Activated CD4-positive, alpha-beta T cell treated with anti-CD3 and anti-CD28 coated beads, Interleukin-2, amount 50 U/mL, for 24 hours (primary cell): ENCODE data around the gene ESM1.
"Not testable (repeated sequence)": the region's sequence is repeated elsewhere in the genome, so short reads cannot be mapped to it uniquely, and the experiment has no call there.

Source experiments
- DNase-seq, 2 donors: peaks; one replicate each; pipeline ENCODE4 v3.0.0-alpha.2; 2020; ENCODE audit warnings: low read depth in 1 of 2, low spot score in 1 of 2

ESM1 gene, protein sequence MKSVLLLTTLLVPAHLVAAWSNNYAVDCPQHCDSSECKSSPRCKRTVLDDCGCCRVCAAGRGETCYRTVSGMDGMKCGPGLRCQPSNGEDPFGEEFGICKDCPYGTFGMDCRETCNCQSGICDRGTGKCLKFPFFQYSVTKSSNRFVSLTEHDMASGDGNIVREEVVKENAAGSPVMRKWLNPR

DNA sequence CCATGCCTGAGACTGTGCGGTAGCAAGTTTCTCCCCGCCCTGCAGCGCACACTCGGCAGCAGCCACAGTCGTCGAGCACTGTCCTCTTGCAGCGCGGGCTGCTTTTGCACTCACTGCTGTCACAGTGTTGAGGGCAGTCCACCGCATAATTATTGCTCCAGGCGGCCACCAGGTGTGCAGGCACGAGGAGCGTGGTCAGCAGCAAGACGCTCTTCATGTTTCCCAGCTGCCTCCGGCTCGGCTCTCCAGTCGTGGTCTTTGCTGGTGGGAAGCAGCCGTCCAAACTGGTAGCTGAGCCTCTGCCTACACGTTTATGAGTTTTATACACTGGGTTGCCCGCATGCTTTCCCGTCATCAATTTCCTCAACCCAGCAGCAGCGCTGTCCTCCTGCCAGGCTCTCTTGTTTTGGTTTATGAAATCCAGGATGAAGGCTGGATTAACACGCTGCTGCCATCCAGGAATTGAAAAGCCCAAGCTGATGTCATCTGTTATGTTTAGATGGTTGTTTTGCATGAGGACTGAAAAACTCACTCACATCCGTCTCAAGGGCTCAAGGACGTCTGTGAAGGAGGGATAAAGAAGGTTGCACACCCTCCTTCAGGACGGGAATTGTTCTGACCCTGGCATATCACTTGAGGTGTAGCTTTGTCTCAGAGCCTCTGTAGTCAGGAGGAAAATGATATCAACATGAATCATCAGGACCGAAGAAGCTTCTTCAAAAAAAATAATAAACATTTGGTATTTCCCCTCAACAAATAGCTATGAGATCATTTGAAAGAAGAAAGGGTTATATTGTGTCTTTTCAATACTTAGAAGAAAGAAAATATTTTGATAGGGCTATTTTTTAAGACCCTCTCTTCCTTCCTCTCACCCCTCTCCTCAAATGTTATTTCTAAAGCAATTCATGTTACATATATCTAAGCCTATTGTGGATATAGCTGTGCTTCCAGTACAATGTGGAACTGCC lies at the start of gene ESM1:
TSS of gene ESM1 (minus strand) at position 293 of the 968 bp plus-strand sequence. CDS start at position 217, 76 bp downstream.
- DNase-seq, result no peak

DNA sequence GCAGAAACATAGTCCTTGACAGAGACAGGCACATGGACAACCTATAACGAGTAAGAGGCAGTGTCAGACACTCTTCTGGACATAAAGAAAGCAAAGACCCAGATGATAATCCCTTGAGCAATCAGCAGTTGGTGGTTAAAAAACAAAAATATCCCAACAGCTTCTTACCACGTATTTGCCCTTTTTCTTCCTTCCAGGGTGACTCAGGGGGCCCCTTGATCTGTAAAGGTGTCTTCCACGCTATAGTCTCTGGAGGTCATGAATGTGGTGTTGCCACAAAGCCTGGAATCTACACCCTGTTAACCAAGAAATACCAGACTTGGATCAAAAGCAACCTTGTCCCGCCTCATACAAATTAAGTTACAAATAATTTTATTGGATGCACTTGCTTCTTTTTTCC lies 48.2 kb upstream of the ESM1 start:
- DNase-seq, result no peak

DNA sequence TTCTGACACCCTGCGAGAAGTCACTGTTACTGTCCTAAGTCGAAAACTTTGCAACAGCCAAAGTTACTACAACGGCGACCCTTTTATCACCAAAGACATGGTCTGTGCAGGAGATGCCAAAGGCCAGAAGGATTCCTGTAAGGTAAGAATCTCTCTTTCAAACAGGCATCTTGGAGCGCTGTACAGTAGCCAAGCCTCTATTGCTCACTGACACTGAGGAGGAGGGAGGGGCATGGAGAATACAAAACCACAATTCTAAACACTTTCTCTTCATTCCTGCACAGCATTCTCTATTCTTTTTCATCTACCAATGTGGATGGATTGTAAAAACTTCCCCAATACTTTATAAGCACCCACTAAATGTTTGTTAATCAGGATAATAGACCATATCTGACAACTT lies 46.1 kb upstream of the ESM1 start:
- DNase-seq, result no peak

DNA sequence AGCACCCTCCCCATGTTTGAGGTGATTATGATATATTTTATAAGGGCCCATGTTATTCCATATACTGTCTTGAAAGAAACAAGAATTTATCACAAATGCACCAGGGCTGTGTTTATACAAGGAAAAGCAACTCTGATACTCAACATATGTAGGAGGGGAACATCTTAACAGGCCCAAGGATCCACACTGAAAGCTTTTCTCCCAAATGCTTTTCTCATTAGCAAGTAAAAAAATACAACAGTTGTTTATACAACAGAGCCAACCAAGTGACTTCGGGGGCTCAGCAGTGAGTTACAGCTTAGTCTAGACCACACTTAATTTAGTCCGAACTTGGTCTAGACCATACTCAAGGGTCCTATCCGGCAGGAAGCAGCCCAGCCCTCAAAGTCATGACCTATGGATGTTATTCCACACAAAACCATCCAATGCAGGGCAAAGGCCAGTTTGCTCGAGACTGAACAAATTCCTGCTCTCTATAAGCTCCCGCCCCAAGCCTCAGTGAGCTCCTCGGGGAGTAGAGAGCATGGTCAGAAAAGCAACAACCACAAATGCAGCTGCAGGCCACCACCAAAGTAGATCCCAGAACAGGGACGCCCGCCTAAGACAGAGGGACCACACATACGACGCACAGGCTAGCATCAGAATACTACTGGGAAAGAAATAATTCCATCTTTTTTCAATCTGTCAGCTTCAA lies 45.4 kb upstream of the ESM1 start:
- DNase-seq, result no peak

DNA sequence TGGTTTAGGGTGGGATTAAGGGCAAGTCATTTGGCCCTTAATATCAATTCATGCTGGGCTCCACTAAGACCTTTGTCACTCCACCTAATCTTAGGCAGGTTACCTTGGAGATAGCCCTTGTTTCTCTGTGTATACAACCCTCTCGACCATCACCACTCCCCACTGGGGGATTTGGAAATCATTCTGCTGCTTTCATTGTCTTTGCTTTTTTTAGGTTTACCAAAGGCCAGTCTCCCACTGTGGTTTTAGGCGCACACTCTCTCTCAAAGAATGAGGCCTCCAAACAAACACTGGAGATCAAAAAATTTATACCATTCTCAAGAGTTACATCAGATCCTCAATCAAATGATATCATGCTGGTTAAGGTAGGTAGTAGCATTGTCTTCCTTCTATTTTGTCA lies 44.8 kb upstream of the ESM1 start:
- DNase-seq, result no peak

DNA sequence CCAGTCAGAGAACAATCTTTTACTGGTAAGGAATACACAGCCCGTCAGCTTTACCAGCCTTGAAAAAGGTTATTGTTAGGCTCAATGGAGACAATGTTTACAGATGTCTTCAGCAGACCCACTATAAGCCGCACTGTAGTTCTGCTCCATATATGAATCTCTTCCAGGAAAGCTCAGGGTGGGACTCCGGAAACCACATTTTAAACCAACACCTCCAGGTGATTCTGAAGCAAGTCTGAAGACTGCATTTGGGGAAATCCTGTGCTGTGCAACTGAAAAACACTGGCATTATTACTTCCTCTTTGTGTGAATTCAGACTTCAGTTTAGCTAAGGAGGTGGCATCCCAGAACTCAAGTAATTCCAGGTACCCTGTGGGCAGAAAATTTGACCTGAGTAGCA lies 42.2 kb upstream of the ESM1 start:
- DNase-seq, result no peak

DNA sequence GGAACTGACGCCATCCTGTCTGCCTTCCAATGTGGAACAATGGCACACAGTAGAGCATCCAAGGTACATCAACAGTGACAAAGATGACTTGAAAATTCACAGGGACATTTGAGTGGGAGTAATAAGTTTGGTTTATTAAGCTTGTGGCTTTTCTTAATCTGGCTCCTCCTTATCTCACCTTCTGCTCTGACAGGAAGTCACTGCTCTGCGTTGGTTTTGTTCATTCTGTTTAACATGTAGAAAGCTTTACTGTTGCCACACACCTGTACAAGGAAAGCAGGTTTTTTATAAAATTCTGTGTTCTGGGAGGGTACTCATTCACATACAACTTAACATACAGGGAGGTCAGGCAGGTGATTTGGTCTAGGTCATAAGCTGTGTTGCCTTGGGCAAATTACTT lies 37.1 kb upstream of the ESM1 start:
- no peak for DNase-seq

DNA sequence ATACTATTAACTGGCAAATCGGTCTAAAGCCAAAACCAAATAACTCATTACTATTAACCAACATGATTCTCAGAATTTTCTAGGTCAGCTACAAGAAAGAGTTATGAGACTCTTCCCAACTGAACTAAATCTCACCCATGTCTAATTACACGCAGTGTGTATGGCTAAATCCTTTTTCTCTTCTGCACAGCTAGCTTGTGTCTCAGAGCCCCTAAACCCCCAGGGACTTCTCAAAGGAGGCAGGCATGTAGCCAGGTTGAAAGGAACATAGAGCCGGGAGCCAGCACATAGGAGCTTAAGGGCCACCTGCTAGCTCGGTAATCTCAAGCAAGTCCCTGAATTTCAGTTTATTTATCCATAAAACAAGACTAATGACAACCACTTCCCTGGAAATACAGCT lies 36.4 kb upstream of the ESM1 start:
- no peak for DNase-seq

DNA sequence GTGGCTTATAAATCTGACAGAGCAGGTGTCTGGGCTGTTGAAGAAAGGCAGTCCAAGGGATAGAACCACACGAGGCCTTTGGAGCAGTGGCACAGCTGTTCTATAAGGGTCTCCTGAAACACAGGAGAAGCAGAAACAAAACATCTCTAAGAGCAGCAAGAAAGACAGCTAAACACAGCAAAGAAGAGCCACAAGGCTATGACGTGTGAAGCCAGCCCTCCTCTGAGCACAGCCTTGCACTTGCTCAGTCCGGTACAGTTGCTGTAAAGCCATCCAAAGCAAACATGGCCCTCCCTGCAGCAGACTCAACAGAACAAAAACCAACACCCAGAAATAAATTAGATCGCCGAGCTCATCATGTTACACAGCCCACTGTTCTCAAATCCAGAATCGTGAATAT lies 36.0 kb upstream of the ESM1 start:
- DNase-seq, result no peak

DNA sequence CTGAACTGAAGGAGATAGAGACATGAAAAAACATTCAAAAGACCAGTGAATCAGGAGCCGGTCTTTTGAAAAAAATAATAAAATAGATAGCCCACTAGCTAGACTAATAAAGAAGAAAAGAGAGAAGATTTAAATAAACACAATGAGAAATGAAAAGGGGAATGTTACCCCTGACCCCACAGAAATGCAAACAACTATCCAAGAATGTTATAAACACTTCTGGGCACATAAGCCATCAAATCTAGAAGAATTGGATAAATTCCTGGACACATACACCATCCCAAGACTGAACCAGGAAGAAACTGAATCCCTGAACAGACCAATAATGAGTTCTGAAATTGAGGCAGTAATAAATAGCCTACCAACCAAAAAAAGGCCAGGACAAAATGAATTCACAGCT lies 24.8 kb upstream of the ESM1 start:
- not testable (repeated sequence) for DNase-seq

DNA sequence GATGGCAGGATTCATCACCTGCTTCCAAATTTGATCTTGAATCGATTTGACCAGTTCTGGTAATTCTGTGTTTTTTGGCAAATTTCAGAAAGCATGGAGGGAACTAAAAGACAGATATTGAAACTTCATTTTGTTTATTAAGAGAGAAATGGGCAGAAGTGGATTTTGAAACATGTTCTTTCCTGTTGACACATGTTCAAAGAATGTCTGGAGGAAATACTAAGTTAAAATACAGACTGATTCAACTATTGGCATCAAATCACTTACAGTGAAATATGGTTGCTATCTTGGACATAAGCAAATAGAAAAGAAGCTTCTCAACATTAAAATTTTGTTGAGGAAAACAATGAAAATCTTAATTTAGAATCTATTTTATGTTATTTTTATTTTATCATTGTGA lies 19.3 kb upstream of the ESM1 start:
- no peak for DNase-seq

DNA sequence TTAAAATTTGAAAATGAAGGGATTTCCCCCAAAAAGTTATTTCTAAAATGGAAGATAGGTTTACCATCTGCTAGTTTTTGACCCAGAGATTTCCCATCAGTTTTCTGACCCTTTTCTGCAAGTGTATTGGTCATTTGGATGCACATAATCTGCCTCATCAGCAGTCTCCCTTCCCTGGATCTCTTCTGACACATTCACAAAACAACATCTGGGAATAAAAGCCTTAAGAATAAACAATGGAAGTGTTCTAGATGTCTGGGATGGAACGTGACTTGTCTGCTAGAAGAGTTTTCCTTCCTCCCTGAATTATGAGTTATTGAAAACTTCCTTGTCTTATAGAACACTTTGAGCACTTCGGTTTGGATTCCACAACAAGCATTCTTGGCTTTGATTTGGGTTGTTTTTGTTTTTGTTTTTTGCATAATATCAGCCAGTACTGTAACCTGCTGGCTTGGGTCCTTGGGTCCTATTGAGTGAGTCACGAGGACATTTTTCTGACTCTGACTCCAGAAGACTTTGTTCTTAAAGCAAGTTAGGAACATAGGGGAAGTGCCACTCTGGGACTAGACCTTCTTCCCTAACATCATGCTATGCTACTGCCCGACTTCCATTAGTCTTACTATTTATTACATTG lies 18.2 kb upstream of the ESM1 start:
- no peak for DNase-seq

DNA sequence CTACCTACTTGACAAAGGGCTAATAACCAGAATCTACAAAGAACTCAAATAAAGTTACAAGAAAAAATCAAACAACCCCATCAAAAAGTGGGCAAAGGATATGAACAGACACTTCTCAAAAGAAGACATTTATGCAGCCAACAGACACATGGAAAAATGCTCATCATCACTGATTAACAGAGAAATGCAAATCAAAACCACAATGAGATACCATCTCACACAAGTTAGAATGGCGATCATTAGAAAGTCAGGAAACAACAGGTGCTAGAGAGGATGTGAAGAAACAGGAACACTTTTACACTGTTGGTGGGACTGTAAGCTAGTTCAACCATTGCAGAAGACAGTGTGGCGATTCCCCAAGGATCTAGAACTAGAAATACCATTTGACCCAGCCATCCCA lies 16.8 kb upstream of the ESM1 start:
- not testable (repeated sequence) for DNase-seq

DNA sequence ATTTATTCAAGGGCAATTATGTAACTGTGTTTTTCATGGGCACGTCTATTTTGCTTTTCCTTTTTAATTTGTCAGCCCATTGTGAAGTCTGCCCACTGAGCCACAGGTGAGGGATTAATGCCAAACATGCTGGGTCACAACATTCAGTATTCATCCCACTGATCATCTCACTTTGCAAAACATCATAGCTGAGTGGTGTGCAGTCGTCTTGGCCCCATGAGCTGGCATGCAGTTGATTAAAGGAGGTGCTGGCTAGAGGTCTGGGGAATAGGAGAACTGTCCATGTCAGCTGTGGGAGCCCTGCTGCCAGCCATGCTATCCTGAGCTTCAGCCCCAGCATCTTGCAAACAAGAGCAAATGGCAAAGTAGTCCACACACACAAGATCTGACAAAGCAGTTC lies 11.7 kb upstream of the ESM1 start:
- DNase-seq, result no peak

DNA sequence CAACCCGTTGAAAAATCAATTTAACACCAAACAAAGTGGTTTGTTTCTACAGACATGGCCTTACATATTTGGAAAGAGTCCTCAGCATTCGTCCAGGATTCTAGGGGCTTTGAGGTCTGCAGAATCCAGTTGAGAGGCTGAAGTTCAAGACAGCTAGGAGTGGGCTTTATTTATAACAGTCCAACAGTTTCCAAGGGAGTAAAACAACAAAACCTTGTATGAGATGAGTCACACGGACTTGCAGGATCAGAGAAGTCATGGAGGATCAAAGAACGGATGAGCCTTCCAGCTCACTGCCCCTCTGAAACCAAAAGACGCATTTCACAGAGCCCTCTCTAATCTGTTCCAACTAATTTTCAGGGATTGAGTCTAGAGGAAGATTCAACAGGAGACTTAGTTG lies 11.1 kb upstream of the ESM1 start:
- no peak for DNase-seq

DNA sequence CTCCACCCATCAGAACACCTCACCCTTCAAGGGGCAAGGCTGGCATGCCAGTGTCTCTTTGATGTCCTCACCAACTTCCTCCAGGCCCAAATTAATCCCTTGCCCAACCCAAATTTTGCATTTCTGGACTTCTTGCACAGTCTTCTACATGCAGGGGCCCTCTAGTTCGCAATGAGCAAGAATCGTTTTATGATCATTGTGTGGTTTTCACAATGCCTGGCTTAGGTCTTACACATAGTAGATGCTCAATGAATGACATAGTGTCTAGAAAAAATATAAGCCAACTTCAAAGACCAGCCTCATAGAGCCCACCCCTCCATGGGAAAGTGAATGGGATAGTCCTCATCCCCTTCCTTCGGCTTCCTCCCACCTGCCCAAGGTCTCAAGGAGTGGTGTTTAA lies 9.8 kb upstream of the ESM1 start:
- no peak for DNase-seq

DNA sequence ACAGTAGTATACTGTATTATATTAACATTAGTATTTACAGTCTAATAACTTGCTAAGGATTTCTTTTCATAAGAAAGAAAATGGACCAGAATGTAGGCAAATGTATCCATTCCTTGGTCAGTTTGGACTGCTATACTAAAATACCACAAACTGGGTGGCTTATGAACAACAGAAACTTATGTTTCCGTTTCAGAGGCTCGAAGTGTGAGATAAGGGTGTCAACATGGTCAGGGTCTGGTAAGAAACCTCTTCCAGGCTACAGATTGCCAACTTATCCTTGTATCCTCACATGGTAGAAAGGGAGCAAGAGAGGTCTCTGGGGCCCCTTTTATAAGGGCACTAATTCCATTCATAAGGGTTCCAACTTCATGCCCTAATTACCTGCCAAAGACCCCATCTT lies 9.2 kb upstream of the ESM1 start:
- no peak for DNase-seq

DNA sequence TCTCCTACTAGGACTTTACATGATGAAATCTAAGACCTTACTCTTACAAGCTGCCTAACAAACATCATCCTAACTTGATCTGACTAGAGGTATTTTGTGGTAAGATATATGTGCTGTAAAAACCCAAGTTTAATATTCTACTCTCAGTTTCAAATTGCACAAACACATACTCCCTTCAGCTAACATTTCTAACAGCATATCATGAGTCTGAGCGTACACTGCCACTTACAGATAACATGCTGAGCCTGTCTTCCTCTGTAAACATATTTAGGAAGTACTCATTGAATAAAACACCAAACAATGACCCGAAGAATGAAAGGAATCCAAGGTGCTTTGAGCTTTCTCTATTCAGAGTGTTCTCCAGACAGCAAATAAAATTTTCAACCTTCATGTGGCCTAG lies 7.9 kb upstream of the ESM1 start:
- no peak for DNase-seq

DNA sequence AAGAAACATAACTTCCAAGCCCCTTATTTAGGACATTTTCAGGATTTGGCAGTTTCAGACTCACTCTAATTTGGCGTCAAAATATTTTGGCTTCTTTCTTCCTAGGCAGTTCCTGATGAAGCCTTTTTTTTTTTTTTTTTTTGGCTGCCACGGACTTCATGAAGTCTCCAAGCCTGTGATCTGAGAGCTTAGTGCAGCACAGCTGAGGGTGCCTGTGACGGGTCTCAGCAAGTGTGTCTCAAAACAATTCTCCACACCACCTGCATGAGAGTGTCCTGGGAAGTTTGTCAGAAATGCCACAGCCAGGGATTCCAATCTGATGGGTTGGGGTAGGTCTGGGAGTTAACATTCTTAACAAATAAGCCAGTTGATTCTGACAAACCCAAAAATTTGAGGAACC lies 6.0 kb upstream of the ESM1 start:
- DNase-seq, result no peak

DNA sequence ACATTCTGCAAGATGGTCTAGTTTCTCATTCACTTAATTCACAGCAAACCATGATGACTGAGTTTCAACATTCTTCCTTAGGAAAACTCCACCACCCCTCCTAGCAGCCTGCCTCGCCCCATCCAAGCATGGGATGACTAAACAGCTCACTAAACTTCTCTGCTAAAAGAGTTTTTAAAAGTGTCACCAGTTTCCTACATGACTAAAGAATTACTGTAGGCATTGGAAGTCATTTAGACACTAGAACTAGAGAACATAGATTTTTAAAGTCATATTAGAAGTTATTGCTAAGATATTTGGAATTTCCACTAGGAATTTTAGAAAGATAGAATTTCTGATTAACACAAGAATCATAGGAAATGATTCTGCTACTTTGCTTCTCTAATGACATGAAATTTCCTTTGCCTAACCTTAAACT lies 5.5 kb upstream of the ESM1 start:
- DNase-seq, result no peak

DNA sequence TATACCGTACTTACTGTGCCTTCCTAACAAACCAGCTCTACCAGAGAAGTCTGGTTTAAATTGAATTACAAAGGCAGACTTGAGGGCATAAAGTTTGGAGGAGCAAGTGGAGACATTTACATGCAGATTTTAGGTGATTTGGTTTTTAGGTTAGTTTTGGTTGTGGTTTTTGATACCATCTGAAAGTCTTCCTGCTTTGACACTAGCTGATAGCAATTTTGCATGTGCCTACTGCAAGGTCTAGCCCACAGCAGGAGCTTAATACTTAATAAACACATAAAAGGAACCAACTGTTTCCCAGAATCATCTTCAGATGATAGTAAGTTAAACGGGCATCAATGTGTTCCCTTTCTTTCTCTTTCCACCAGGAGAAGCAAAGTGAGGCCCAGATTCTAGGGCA lies 3.4 kb upstream of the ESM1 start:
- DNase-seq, result no peak

DNA sequence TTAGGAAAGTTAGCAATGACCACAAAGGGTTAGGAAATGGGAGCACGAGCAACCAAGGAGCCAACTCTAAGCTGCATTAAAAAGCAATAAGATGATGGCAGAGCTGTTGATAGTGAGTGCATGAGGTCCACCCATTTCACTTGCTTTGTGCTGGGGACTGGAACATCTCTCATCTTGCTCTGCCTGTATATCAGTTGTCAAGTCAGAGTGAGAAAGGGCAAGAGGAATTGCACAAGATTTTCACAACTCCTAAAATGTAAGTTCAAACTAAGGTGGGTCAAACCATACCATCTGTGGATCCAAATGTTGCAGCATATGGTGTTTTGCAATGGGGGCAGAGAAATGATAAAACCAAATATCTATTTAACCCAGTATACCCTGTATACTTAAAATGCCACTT lies 2.8 kb upstream of the ESM1 start:
- DNase-seq, result no peak
